ENCODE data around the gene RPIA.
A peak's percentile ranks its signal among the peaks of the same experiment; 100 is the strongest.
"Not testable (repeated sequence)": the region's sequence is repeated elsewhere in the genome, so short reads cannot be mapped to it uniquely, and the experiment has no call there.

Gene RPIA

GRCh38 chr2:88737385-88737784 is 45.9 kb downstream of the RPIA start:
- no peak for DNase-seq

GRCh38 chr2:88738271-88738670 is 46.8 kb downstream of the RPIA start:
- no peak for DNase-seq

GRCh38 chr2:88739985-88740600 is 48.6 kb downstream of the RPIA start:
- DNase-seq = peak; percentile 70

GRCh38 chr2:88746929-88747490 is 55.5 kb downstream of the RPIA start:
- DNase-seq = no peak

GRCh38 chr2:88747990-88748389 is 56.5 kb downstream of the RPIA start:
- DNase-seq = no peak

GRCh38 chr2:88751768-88752167 is 60.3 kb downstream of the RPIA start:
- no peak for DNase-seq

- DNase-seq = no peak
Measured at GRCh38 chr2:88753833-88754584, 62.5 kb downstream of the RPIA start.

- no peak for DNase-seq
Measured at GRCh38 chr2:88754585-88755320, 63.3 kb downstream of the RPIA start.

GRCh38 chr2:88755836-88756235 is 64.4 kb downstream of the RPIA start:
- DNase-seq = no peak

- DNase-seq = no peak
Measured at GRCh38 chr2:88757025-88757424, 65.6 kb downstream of the RPIA start.

GRCh38 chr2:88758702-88759101 is 67.2 kb downstream of the RPIA start:
- DNase-seq = not testable (repeated sequence)

GRCh38 chr2:88760819-88761598 is 69.5 kb downstream of the RPIA start:
- DNase-seq = no peak

GRCh38 chr2:88764141-88764849 is 72.8 kb downstream of the RPIA start:
- no peak for DNase-seq

- no peak for DNase-seq
Measured at GRCh38 chr2:88764850-88765153, 73.3 kb downstream of the RPIA start.

- DNase-seq = peak; percentile 64
Measured at GRCh38 chr2:88765154-88765888, 73.8 kb downstream of the RPIA start.

GRCh38 chr2:88765889-88766481 is 74.5 kb downstream of the RPIA start:
- not testable (repeated sequence) for DNase-seq

GRCh38 chr2:88770016-88770415 is 78.5 kb downstream of the RPIA start:
- no peak for DNase-seq

- not testable (repeated sequence) for DNase-seq
Measured at GRCh38 chr2:88773233-88774028, 82.0 kb downstream of the RPIA start.

- DNase-seq = not testable (repeated sequence)
Measured at GRCh38 chr2:88789213-88789612, 97.7 kb downstream of the RPIA start.

- not testable (repeated sequence) for DNase-seq
Measured at GRCh38 chr2:88795932-88796331, 104.5 kb downstream of the RPIA start.
